Hypothalamus (tissue), 51 donors: ENCODE data around the gene AP1M2.
A peak's percentile ranks its signal among the peaks of the same experiment; 100 is the strongest.

ENCODE experiments used
- DNase-seq, 51 donors: peaks; one replicate each; lab custom pipeline; 2025; lab: John Stamatoyannopoulos, UW

AP1M2 gene

DNA sequence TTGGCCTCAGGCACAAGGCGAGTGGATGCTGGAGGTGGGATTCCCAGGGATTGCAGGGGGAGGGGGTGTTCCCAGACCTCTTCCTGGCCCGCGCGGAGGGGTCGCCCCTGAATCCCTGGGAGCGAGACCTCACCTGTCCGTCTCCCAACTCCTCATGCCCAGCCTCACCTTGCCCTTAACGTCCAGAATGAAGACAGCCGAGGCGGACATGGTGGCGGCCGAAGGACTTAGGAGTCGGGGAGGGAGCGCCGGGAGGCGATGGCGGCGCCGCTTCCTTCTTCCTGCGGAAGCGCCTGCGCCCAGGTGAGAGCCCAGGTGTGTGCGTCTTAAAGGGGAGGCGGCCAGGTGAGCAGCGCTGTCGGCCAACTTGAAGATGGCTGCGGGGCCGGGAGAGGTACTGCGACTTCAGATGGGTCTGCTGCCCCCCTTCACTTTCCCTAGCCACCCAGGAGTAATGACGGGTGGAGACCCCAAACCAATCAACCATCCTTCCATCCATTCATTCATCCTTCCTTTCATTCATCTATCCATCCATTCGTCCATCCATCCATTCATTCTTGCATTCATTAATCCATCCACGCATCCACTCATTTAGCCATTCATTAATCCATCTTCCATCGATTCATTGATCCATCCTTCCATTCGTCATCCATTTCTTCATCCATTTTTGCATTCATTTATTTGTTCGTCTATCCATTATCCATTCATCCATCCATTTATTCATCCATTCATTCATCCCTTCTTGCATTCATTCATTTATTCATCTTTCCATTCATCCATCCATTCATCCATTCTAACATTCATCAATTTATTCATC is at the start of gene AP1M2:
Gene AP1M2, minus strand, starts transcription at position 291 of the 817 bp plus-strand sequence. Its CDS starts 81 bp downstream, at position 210.
- DNase-seq: no peak

DNA sequence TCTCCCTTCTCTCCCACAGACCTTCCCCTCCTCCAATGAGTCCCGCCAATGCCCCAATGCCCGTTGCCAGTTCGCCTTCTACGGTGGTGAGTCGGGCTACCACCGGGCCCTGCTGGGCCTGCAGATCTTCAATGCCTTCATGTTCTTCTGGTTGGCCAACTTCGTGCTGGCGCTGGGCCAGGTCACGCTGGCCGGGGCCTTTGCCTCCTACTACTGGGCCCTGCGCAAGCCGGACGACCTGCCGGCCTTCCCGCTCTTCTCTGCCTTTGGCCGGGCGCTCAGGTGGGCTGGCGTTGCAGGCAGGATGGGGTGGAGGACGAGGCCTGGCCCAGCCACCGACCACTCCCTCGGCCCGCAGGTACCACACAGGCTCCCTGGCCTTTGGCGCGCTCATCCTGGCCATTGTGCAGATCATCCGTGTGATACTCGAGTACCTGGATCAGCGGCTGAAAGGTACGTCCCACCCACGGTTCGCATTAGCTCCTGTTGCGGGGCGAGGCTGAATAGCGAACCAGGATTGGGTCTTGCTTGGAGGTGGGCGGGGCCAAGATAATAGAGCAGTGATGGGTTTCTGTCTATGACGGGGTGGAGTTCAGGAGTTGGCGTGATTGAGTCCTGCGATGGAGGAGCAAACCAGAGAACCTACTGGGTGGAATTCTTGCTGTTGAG is 49.3 kb upstream of the AP1M2 start:
- DNase-seq: peak in 2 of 51 donors; percentile 6

DNA sequence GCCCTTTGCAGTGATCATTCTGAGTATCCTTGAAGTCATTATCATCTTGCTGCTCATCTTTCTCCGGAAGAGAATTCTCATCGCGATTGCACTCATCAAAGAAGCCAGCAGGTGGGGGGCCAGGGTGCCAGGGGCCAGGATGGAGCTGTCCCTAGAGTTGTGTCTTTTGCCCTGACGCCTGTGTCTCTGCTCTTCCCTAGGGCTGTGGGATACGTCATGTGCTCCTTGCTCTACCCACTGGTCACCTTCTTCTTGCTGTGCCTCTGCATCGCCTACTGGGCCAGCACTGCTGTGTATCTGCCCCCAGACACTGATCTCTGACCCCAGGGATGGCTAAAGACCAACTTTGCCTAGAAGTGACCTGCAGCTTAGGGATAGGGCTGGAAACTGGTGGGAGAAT is 47.9 kb upstream of the AP1M2 start:
- DNase-seq: no peak

DNA sequence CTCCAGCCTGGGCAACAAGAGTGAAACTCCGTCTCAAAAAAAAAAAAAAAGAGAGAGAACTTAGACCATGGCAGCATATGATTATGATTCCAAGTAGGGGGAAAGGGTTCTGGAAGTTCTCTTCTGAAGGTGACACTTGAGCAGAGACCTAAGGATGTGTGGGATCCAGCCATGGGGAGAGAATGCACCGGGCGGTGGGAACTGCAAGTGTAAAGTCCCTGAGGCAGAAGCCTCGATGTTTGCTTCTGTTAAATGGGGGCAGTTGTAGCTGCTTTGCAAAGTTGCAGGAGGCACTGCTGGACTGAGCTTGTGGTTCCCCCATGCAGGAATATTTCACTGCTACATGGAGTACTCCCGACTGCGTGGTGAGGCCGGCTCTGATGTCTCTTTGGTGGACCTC is 47.3 kb upstream of the AP1M2 start:
- DNase-seq: no peak

DNA sequence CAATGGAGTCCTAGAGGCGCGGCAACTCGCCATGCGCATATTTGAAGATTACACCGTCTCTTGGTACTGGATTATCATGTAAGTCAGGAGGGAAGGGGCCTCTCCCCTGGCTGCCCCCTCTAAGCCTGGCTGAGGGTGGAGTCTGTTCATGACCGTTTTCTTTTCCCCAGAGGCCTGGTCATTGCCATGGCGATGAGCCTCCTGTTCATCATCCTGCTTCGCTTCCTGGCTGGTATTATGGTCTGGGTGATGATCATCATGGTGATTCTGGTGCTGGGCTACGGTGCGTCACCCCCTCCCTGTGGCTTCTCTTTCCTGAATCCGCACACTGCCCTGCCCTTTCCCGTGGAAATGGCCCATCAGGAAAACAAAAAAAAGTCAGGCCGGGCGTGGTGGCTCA is 44.8 kb upstream of the AP1M2 start:
- no peak for DNase-seq

DNA sequence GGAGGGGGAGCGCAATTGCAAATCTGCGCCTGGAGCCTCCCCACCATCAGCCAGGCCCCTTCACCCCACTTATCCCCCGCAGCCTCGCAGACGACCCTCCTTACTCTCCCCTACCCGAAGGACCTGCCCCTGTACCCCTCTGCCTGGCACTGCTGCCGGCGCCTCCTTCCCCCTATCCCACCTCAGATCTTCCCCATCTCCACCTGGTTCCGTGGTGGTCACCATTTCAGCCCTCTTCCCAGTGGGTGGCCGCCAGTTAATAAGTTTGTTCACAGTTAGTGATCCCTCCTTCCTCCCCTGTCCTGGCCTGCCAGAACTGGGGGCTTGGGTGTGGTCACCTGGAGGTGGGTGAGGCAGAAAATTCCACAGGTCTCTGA is 38.6 kb upstream of the AP1M2 start:
- DNase-seq: peak in 2 of 51 donors; percentile 2 to 39

DNA sequence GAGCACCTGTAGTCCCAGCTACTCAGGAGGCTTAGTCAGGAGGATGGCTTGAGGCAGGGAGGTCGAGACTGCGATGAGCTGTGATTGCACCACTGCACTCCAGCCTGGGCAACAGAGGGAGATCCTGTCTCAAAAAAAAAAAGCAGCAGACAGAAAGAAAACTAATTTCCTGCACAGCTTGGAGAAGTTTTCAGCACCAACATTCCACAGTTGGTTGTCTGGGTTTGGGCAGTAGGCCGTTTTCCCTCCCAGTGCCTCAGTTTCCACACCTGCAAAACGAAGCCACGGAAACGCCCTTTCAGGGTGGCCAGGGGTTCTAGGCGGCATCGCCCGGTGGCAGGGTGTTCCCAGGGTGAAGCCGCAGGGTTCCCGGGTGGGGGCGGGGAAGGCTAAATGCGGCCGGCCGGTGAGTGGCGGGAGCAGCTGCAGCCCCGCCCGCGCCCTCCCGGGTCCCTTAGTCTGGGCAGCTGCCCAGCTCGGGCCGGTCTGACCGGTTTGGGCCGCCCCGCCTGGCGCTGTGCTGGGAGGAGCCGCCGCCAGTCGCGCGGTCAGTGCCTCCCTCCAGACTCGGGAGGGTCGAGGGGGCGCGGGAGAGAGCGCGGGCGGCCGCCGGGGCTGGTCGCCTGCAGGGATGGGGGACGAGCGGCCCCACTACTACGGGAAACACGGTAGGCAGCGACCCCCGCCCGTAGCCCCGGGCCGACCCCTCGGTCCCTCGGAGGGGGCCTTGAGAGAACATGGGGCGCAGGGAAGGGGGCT is 38.1 kb upstream of the AP1M2 start, which contains the start of gene SLC44A2:
Gene SLC44A2, plus strand, starts transcription at position 551 of the 759 bp plus-strand sequence. Its CDS starts 81 bp downstream, at position 632.
- peak in 50 of 51 donors; percentile 7 to 92 (median 70) for DNase-seq

DNA sequence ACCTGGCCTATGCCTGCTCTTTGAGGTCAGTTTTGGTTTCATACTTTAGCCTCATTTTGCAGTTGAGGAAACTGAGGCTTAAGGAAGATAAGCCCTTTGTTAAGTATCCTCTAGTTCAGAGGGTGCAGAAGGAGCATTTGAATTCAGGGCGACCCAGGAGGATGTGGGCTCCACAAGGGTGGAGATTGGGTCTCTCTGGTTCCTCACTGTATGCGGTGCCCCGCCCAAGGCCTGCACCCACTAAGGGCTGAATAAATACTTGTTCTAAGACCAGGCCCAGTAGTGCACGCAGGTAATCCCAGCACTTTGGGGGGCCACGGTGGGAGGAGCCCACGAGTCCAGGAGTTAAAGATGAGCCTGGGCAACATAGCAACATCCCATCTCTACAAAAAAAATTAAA is 37.5 kb upstream of the AP1M2 start:
- no peak for DNase-seq

DNA sequence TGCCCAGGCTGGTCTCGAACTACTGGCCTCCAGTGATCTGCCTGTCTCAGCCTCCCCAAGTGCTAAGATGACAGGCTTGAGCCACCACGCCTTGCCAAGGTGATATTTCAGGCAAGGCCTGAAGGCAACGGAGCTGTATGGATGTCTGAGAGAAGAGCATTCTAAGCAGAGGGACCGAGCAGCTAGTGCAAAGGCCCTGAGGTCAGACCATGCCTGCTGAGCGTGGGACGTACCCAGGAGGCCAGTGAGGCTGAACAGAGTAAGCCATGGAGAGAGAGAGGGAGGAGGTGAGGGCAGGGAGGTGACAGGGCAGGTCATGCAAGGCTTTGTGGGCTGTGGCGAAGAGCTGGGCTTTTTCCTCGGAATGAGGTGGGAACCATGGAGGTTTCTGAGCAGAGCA is 34.9 kb upstream of the AP1M2 start:
- DNase-seq: no peak

DNA sequence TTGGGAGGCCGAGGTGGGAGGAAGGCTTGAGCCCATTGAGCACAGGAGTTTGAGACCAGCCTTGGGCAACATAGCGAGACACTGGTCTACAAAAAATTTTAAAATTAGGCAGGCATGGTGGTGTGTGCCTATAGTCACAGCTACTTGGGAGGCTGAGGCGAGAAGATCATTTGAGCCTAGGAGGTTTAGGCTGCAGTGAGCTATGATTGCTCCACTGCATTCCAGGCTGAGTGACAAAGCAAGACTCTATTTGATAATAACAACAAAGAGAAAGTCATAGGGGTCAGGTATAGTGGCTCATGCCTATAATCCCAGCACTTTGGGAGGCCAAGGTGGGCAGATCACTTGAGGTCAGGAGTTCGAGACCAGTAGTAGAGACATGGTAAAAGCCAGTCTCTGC is 33.7 kb upstream of the AP1M2 start:
- DNase-seq: no peak

DNA sequence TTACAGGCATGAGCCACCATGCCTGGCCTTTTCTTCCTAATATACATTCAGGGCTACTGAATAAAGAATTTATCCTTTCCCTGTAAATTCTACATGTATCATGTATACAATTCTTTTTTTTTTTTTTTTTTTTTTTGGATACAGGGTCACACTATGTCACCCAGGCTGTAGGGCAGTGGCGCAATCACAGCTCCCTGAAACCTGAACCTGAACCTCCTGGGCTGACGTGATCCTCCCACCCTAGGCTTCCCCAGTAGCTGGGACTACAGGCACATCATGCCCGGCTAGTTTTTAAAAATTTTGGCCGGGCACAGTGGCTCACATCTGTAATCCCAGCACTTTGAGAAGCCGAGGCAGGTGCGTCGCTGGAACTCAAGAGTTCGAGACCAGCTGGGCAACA is 31.7 kb upstream of the AP1M2 start:
- DNase-seq: no peak

DNA sequence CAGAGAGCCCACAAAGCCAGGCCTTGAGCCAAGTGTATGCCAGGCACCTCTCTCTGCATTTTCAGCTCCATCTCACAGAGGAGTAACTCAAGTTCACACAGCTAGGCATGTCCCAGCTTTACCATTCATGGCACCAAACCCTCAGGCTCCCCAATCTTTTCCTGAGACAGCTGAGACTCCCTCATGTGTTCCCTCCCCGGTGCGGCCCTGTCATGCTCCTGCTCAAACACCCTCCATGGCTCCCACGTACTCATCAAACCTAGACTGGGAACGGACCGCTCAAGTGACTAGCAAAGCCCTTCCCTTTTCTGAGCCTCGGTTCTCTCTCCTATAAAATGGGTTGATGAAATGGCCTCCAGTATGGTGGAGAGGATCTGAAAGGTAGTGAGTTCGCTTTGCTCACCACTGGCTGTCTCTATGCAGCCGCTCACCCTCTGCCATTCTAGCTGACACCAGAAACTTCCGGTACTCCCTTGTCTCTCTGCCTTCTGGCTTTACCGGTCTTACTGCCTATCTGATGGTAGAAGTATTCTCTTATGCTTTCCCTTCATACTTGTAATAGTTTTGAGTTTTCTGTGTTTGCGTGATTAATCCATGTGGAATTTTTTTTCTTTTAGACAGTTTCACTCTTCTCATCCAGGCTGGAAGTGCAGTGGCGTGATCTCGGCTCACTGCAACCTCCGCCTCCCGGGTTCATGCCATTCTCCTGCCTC is 30.5 kb upstream of the AP1M2 start:
- DNase-seq: no peak

DNA sequence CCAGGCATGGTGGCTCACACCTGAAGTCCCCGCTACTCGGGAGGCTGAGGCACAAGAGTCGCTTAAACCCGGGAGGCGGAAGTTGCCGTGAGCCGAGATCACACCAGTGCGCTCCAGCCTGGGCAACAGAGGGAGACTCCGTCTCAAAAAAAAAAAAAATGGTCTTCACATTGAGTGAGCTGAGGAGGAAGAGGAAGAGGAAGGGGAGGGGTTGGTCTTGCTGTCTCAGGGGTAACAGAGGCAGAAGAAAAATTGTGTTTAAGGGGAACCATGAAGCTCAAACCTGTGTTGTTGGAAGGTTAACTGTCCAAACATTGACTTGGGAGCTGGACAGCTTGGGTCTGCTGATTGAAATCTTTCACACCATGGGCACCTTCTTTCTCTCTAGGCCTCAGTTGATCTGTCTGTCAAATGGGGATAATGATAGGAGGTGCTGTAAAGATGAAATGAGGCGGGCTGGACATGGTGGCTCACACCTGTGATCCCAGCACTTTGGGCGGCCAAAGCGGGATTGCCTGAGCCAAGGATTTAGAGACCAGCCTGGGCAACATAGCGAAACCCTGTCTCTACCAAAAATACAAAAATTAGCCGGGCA is 28.4 kb upstream of the AP1M2 start:
- DNase-seq: no peak

DNA sequence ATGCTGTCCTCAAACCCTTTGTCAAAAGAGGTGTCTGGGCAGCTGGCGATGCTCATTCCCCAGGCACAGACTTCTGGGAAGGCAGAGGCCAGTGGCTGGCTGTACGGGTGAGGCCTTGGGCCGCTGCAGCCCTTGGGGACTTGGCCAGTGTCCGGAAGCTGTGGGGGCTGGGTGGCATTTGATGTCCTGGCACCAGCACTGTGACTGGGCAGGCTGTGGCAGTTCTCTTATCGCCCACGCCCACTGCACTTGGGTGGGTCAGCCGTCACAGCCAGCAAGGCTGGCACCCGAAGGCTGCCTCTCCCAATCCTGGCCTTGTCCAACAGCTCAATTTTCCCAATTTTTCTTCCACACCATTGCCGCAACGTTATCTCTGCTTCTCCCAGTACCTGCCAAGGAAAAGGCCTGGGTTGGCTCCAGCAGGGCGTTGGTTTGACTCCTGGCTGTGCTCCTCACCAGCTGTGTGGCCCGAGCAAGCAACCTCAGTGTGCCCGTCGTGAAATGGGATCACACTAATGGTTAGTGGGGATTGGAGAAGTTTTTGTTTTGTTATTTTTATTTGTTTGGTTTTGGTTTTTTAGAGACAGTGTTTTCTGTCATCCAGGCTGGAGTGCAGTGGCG is 25.5 kb upstream of the AP1M2 start:
- DNase-seq: peak in 43 of 51 donors; percentile 6 to 80 (median 48)

DNA sequence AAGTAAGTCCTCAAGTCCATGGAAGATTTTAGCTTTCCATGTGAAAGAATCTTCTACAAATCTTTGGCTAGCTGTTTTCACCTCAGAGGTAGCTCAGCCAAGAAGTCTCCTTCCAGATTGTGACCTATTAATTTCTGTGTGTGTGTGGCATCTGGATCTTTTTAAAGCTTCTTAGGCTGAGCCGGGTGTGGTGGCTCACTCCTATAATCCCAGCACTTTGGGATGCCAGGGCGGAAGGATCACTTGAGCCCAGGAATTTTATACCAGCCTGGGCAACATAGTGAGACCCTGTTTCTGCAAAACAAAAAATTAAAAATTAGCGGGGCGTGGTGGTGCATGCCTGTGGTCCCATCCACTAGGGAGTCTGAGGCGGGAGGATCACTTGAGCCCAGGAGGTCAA is 24.8 kb upstream of the AP1M2 start:
- DNase-seq: no peak

DNA sequence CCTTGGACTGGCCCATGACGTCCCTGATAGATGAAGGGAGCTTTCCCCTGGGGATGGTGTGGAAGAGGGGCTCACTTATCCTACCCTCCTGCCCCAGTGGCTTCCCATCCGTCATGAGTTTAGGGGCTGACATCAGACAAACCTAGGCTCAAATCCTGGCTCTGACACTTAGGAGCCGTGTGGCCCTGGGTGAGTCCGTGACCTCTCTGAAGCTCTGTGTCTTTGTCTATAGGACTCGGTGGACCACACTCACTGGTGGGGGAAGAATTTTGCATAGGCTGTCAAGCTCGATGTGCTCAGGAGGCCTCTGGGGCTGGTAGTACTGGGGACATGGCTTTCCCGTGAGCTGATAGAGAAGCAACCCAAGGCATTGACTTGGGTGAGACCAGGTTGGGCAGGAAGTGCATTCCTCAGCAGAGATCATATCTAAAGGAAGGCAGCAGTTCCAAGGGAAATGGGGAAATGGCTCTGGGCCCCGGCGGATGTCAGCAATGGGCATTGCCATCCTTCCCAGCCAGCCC is 17.4 kb upstream of the AP1M2 start:
- no peak for DNase-seq

DNA sequence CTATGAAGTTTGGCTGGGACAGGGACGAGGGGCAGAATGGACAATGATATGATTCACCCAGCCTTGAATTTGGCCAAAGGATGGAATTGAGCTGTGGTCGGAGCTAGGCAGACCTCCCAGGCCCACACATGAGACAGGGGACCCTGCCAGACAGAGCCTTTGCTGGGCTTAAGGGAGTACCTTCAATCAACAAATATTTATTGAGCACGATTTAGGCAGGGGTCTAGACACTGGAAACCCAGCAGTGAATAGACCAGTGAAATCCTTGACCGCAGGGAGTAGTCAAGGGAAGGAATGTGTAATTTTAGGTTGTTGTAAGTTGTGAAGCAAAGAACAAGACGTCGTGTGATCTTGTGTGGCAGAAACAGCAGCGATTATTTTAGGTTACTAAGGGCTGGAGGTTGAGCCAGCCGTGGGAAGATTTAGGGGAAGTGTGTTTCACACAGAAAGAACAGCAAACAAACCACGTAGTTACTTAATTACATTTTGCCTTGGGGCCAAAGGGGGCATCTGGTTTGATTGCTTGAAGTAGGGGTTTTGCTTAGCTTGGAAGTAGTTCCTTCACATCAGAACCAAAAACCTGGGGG is 16.9 kb upstream of the AP1M2 start:
- DNase-seq: peak in 3 of 51 donors; percentile 4 to 15 (median 4)

DNA sequence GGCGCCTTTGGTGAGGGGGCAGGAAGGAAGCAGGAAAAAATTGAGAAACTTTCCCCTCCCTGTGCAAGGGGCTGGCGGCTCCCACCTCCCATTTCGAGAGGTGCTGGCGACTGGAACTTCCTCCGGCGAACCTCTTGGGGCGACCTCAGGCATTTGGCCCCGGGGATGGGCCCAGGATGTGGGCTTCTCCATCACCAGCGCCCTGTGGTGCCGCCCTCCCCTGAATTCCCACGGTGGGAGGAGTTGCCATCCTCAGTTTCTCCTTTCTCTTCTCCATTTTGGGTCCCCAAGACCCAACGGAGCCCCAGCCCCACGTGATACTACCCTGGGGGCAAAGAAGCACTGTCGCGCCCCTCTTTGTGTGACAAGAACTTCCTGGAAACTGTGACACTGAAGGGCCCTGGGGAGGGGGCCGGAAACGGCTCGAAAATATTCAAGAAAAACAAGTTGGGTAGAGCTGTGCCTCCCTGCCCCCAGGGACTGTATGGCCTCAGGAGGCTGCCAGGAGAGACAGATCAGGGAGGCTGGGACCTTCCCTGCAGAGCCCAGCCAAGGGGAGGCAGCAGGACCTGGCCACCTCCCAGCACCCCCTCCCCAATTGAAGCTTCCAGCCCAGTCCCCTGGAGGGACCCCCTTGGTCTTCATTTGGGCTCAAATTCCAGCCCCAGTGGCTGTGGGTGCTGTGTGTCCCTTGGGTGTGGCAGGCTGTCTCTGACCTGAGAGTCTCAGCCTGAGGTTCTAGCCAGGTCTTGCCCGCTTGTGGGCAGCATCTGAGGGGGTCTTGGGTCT is 16.2 kb upstream of the AP1M2 start:
- DNase-seq: peak in 16 of 51 donors; percentile 7 to 31 (median 13)
